WTC11 (cell line): ENCODE results near the gene TMEM175. TPM values are rescaled to one million over a fixed set of nuclear protein-coding genes. Genes with fewer than 3 reads are reported as not detected.

Source experiments
- ATAC-seq: fragments of 200-7000 bp; cut with Tn5 transposase; 2 replicates; pipeline ENCODE4 v1.10.0; 2021; ENCODE audit warnings: mild to moderate bottlenecking, moderate library complexity
- CTCF ChIA-PET: fragments of 300-600 bp; sonication (Branson Sonifier 250); formaldehyde crosslinking; loops from one replicate; lab custom pipeline; 2021; ENCODE audit warnings: antibody characterized with exemption; lab: Charles Lee
- POLR2A ChIA-PET: fragments of 350-600 bp; sonication (Branson Sonifier 250); formaldehyde crosslinking; loops from one replicate; lab custom pipeline; 2021; ENCODE audit warnings: antibody characterized with exemption; lab: Charles Lee
- DNase-seq: peaks from one replicate; pipeline ENCODE4 v3.0.0; 2021; ENCODE audit warnings: low spot score
- H3K27ac Mint-ChIP-seq: 2 replicates; pipeline ENCODE4 v1.8.0; 2021; ENCODE audit warnings: mixed read lengths
- H3K27me3 Mint-ChIP-seq: 2 replicates; pipeline ENCODE4 v1.8.0; 2021; ENCODE audit warnings: low read depth, mild to moderate bottlenecking, moderate library complexity, mixed read lengths
- H3K36me3 Mint-ChIP-seq: 2 replicates; pipeline ENCODE4 v1.8.0; 2021; ENCODE audit warnings: mixed read lengths
- H3K4me1 Mint-ChIP-seq: 2 replicates; pipeline ENCODE4 v1.8.0; 2022; ENCODE audit warnings: mixed read lengths
- H3K4me3 Mint-ChIP-seq: 2 replicates; pipeline ENCODE4 v1.8.0; 2021; ENCODE audit warnings: mild to moderate bottlenecking, moderate library complexity, mixed read lengths
- H3K9me3 Mint-ChIP-seq: 2 replicates; pipeline ENCODE4 v1.8.0; 2021; ENCODE audit warnings: mixed read lengths
- E2F1 ChIP-seq: sonication (generic); formaldehyde crosslinking; IDR thresholded peaks from 2 replicates; pipeline ENCODE4 v1.8.0; 2022; ENCODE audit warnings: mild to moderate bottlenecking, missing genetic modification reagents
- E2F4 ChIP-seq: sonication (generic); formaldehyde crosslinking; IDR thresholded peaks from 2 replicates; pipeline ENCODE4 v1.8.1; 2022; ENCODE audit warnings: low read depth, mild to moderate bottlenecking, moderate library complexity, missing genetic modification reagents, borderline replicate concordance
- ETV6 ChIP-seq: sonication (generic); formaldehyde crosslinking; IDR thresholded peaks from 2 replicates; pipeline ENCODE4 v1.8.1; 2022; ENCODE audit warnings: mild to moderate bottlenecking, missing genetic modification reagents
- JUN ChIP-seq: sonication (generic); formaldehyde crosslinking; IDR thresholded peaks from 2 replicates; pipeline ENCODE4 v1.8.0; 2023; ENCODE audit warnings: mild to moderate bottlenecking, missing genetic modification reagents
- MLX ChIP-seq: sonication (generic); formaldehyde crosslinking; IDR thresholded peaks from 2 replicates; pipeline ENCODE4 v1.8.1; 2023; ENCODE audit warnings: mild to moderate bottlenecking, missing genetic modification reagents, moderate library complexity
- NR2C2 ChIP-seq: sonication (generic); formaldehyde crosslinking; IDR thresholded peaks from 2 replicates; pipeline ENCODE4 v1.8.0; 2022; ENCODE audit warnings: mild to moderate bottlenecking, missing genetic modification reagents
- RELA ChIP-seq: sonication (generic); formaldehyde crosslinking; IDR thresholded peaks from 2 replicates; pipeline ENCODE4 v1.8.1; 2022; ENCODE audit warnings: missing genetic modification reagents, mild to moderate bottlenecking, borderline replicate concordance
- SMAD4 ChIP-seq: sonication (generic); formaldehyde crosslinking; IDR thresholded peaks from 2 replicates; pipeline ENCODE4 v1.8.0; 2022; ENCODE audit warnings: mild to moderate bottlenecking, missing genetic modification reagents
- SOX15 ChIP-seq: fragments of 250-450 bp; sonication (Bioruptor Pico); IDR thresholded peaks from 2 replicates; pipeline ENCODE4 v1.9.0; 2021; ENCODE audit warnings: mild to moderate bottlenecking
- TCF7 ChIP-seq: sonication (generic); formaldehyde crosslinking; IDR thresholded peaks from 2 replicates; pipeline ENCODE4 v1.8.0; 2022; ENCODE audit warnings: mild to moderate bottlenecking, low read depth, missing genetic modification reagents, moderate library complexity
- TEAD1 ChIP-seq: sonication (generic); formaldehyde crosslinking; IDR thresholded peaks from 2 replicates; pipeline ENCODE4 v1.8.0; 2022; ENCODE audit warnings: mild to moderate bottlenecking, missing genetic modification reagents
- TEAD4 ChIP-seq: sonication (generic); formaldehyde crosslinking; IDR thresholded peaks from 2 replicates; pipeline ENCODE4 v1.8.0; 2022; ENCODE audit warnings: mild to moderate bottlenecking, missing genetic modification reagents
- ZBTB21 ChIP-seq: sonication (generic); formaldehyde crosslinking; IDR thresholded peaks from 2 replicates; pipeline ENCODE4 v1.8.1; 2023; ENCODE audit warnings: mild to moderate bottlenecking, missing genetic modification reagents, borderline replicate concordance
- ZNF232 ChIP-seq: sonication (generic); formaldehyde crosslinking; IDR thresholded peaks from 2 replicates; pipeline ENCODE4 v1.8.0; 2022; ENCODE audit warnings: mild to moderate bottlenecking, missing genetic modification reagents
- ZNF281 ChIP-seq: sonication (generic); formaldehyde crosslinking; IDR thresholded peaks from 2 replicates; pipeline ENCODE4 v1.8.0; 2023; ENCODE audit warnings: mild to moderate bottlenecking, missing genetic modification reagents
- ZNF396 ChIP-seq: fragments of 250-450 bp; sonication (Bioruptor Pico); IDR thresholded peaks from 2 replicates; pipeline ENCODE4 v1.8.0; 2021; ENCODE audit warnings: mild to moderate bottlenecking, moderate library complexity, borderline replicate concordance
- ZNF416 ChIP-seq: fragments of 250-450 bp; sonication (Bioruptor Pico); IDR thresholded peaks from 2 replicates; pipeline ENCODE4 v1.9.0; 2021; ENCODE audit warnings: mild to moderate bottlenecking, inconsistent platforms
- ZNF423 ChIP-seq: fragments of 250-450 bp; sonication (Bioruptor Pico); IDR thresholded peaks from 2 replicates; pipeline ENCODE4 v2.1.2; 2022; ENCODE audit warnings: mild to moderate bottlenecking, moderate library complexity
- ZNF425 ChIP-seq: fragments of 250-450 bp; sonication (Bioruptor Pico); conservative IDR thresholded peaks from 2 replicates; pipeline ENCODE4 v1.9.0; 2021; ENCODE audit warnings: mild to moderate bottlenecking
- ZNF512 ChIP-seq: sonication (generic); formaldehyde crosslinking; IDR thresholded peaks from 2 replicates; pipeline ENCODE4 v1.8.1; 2022; ENCODE audit warnings: missing genetic modification reagents, borderline replicate concordance
- total RNA-seq: library from RNA; stranded (reverse); gene quantifications from 3 replicates; pipeline ENCODE4 v1.2.3, GENCODE V29; 2021

The TMEM175 gene
- total RNA-seq, 1 experiment from 2014 or later, result 9.2 TPM

GRCh38 chr4:956531-957230 is 24.4 kb downstream of the TMEM175 start (continued):
- TF ChIP-seq ZNF232 (CRISPR knock-in tag) (no peak), TCF7 (CRISPR knock-in tag) (no peak), ZNF423 (no peak)

GRCh38 chr4:957231-957580 is 24.9 kb downstream of the TMEM175 start:
- Mint-ChIP-seq H3K4me1 (no peaks in the 10 kb centered on the region), H3K27ac (no peak overlapping the region), H3K9me3 (no peaks in the 10 kb centered on the region), H3K4me3 (no peak overlapping the region), H3K27me3 (no peaks in the 10 kb centered on the region), H3K36me3 (no peaks in the 10 kb centered on the region)
- CTCF ChIA-PET, result no interaction called here
- no peak for TF ChIP-seq ZBTB21
- TF ChIP-seq ETV6 (CRISPR knock-in tag), result no peak
- TF ChIP-seq ZNF416 (CRISPR knock-in tag), result no peak
- TF ChIP-seq ZNF512 (CRISPR knock-in tag), result no peak
- no peak for TF ChIP-seq TEAD4
- TF ChIP-seq NR2C2 (CRISPR knock-in tag), result no peak
- no peak for TF ChIP-seq SOX15
- TF ChIP-seq ZNF396 (CRISPR knock-in tag), result no peak
- TF ChIP-seq TCF7 (CRISPR knock-in tag), result no peak
- TF ChIP-seq MLX (CRISPR knock-in tag), result no peak
- no peak for TF ChIP-seq ZNF425
- TF ChIP-seq E2F1 (CRISPR knock-in tag), result no peak
- POLR2A ChIA-PET, result no interaction called here
- ATAC-seq (no peak), DNase-seq (no peak)

- TF ChIP-seq SMAD4 (CRISPR knock-in tag) (no peak), E2F1 (CRISPR knock-in tag) (no peak), TEAD1 (CRISPR knock-in tag) (no peak), RELA (CRISPR knock-in tag) (no peak), ZNF281 (no peak), E2F4 (CRISPR knock-in tag) (no peak), ZNF396 (CRISPR knock-in tag) (no peak), JUN (CRISPR knock-in tag) (no peak)
- TF ChIP-seq, all 79 proteins: peak for 0
- Mint-ChIP-seq H3K36me3 (no peaks in the 10 kb centered on the region), H3K27me3 (no peaks in the 10 kb centered on the region), H3K4me3 (no peak overlapping the region), H3K27ac (no peak overlapping the region), H3K9me3 (no peaks in the 10 kb centered on the region), H3K4me1 (no peaks in the 10 kb centered on the region)
- ChIA-PET CTCF (no interaction called here), POLR2A (no interaction called here)
- no peak for ATAC-seq
- no peak for DNase-seq
These were observed 25.5 kb downstream of the TMEM175 start for GRCh38 chr4:957581-958313.
